ENCODE measurements around the gene PKD2L2.
"Not testable (repeated sequence)": the region's sequence is repeated elsewhere in the genome, so short reads cannot be mapped to it uniquely, and the experiment has no call there.

Gene PKD2L2

DNA sequence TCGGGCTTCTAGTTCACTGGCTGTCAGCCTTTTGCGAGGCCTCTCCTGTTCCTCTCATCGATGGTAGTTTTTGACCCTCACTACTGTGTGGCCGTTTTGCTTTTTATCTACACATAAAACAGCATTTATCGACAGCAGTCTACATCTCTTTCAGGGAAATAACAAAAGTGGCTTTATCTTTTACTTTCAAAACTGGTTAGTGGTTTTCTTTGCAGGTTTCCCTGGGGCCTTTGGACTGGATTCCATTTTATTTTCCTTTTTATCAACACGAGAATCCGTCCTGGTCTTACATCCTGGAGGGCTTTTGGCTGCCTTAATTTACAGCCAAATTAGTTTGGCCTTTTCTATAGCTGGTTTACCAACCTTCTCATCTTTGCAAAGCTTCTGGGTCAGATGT, 793 bp upstream of the PKD2L2 start:
- no peak for DNase-seq (ENCODE audit: low read depth in 2 of 2)

- DNase-seq (ENCODE audit: low read depth in 2 of 2): no peak
These were observed 1.6 kb downstream of the PKD2L2 start for GRCh38 chr5:137890845-137891244.

GRCh38 chr5:137891849-137892248, 2.6 kb downstream of the PKD2L2 start:
- DNase-seq (ENCODE audit: low read depth in 2 of 2): no peak

GRCh38 chr5:137894586-137894985, 5.3 kb downstream of the PKD2L2 start:
- no peak for DNase-seq (ENCODE audit: low read depth in 2 of 2)

GRCh38 chr5:137896560-137896959, 7.3 kb downstream of the PKD2L2 start:
- DNase-seq (ENCODE audit: low read depth in 2 of 2): no peak

GRCh38 chr5:137899493-137899892, 10.2 kb downstream of the PKD2L2 start:
- no peak for DNase-seq (ENCODE audit: low read depth in 2 of 2)

DNA sequence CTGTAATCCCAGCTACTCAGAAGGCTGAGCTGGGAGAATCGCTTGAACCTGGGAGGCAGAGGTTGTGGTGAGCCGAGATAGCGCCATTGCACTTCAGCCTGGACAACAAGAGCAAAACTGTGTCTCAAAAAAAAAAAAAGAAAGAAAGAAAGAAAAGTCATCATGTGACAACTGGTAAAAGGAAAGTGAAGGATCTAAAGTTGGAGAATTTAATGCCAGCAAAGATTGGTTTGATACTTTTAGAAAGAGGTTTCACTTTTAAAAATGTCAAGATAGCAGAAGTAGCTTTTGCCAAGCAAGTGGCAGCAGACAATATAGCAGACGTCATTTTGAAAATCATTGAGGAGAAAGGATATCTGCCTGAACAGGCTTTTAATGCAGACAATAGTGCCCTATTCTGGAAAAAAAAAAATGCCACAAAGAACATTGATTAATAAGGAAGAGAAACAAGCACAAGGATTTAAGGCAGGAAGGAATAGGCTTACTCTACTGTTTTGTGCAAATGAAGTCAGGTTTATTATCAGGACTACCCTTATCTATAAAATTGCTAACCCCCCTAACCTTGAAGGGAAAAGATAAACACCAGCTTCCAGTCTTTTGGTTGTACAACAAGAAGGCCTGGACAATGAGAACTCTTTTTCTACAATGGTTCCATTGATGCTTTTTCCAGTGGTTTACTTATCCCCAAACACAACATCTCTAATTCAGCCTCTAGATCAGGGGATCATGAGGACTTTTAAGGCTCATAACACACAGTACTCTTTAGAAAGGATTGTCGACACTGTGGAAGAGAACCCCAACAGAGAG, 12.0 kb downstream of the PKD2L2 start:
- no peak for DNase-seq (ENCODE audit: low read depth in 2 of 2)

DNA sequence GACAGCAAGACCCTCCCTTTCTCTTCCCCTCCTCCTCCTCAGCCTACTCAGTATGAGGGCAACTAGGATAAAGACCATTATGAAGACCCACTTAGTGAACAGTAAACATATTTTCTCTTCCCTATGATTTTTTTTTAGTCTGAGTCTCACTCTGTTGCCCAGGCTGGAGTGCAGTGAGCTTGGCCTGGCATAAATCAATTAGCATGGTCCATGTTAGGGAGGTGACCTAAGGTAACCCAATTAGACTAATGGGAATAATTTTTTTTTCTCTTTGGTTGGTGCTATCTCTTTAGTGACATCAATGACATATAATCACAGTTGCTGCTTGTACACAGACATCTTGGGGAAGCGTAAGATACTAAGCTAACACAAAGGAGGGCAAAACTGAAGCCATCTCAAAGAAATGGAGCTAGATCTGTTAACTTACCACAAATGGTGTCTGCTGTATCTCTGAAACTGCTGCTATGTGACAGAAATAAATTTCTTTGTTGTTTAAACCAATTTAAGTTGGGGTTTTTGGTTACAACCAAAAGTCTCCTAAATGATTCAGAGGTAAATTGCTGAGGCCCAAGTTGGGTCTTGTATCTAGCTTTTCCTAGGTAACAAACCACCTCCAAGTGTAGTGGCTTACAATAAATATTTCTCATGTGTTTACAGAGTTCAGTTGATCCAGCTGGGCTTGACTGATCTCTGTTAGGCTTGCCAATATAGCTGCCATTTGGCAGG, 13.3 kb downstream of the PKD2L2 start:
- DNase-seq (ENCODE audit: low read depth in 2 of 2): no peak

GRCh38 chr5:137914758-137915157, 25.5 kb downstream of the PKD2L2 start:
- no peak for DNase-seq (ENCODE audit: low read depth in 2 of 2)

DNA sequence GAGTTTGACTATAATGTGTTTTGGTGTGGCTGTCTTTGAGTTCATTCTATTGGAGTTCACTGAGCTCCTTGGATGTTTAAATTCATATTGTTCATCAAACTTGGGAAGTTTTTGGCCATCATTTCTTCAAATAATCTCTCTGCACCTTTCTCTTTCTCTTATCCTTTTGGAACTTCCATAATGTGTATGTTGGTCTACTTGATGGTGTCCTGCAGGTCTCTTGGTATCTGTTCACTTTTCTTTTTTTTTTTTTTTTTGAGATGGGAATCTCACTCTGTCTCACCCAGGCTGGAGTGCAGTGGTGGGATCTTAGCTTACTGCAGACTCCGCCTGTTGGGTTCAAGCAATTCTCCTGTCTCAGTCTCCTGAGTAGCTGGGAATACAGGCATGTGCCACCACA, 27.7 kb downstream of the PKD2L2 start:
- DNase-seq (ENCODE audit: low read depth in 2 of 2): no peak

DNA sequence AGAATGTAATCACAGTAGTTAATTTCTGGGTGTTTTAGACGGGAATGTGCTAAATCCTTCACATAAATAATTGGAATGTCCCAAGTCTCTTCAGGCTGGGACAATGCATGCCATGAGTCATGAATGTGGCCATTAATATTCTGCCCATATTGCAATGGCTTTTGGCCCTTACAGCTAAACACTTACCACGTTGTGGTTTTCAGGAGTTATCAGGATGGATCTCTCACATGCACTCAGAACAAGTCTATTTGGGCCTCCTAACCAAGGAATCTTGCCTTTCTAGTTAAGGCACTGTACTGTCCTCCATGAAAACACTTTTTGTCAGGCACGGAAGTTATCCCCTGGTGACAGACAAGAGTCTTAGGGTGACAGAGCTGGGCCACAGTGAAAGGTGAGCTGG, 32.7 kb downstream of the PKD2L2 start:
- no peak for DNase-seq (ENCODE audit: low read depth in 2 of 2)

DNA sequence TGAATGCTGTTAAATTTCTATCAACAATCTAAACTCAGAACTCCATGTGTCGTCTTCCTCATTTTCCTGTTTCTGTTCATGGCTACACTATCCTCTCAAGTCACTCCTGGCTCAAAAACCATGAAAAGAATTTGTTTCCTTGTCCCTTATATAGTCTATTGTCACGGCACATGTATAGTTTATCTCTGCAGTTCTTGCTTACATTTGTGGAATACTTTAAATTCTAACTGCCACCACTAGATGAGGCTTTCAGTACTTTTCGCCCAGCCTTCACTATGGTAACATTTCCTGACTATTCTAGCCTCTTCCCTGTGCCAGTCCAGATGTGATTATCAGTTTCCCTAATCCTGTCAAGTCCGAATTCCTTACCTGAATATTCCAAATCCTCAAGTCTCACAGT, 34.6 kb downstream of the PKD2L2 start:
- no peak for DNase-seq (ENCODE audit: low read depth in 2 of 2)

DNA sequence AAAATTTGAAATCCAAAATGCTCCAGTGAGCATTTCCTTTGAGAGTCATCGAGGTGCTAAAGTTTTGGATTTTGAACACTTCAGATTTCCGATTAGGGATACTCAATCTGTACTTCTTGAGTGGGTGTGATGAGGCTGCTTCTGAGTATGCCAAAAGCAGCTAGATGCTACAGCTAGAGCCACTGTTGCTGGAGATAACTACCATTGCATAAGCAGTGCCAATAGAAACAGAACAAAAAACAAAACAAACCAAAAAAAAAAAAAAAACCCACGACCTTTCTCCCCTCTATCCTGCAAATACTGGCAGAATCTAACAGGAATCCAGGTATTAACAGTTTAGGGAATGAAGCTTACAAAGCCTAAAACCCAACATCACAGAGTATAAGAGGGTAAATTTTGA, 43.5 kb downstream of the PKD2L2 start:
- no peak for DNase-seq (ENCODE audit: low read depth in 2 of 2)

DNA sequence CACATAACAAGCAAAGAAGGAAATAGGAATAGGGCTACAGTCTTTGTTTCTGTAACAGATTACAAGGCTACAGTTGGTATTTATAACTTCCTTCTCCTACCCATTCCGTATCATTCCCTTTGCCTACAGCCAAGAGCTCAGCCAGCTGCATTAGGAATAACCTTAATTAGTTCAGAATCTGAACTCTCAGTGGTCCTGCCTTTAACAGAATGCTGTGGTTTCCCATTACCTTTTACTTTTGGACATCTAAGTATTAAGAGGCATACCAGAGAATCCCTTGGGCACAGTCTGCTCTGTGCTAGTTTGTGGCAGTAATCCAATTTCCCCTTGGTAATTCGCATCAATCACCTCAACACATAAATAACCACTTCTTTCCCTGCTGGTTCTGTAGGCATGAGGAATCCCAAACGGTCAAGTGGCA, 44.2 kb downstream of the PKD2L2 start:
- DNase-seq (ENCODE audit: low read depth in 2 of 2): no peak

DNA sequence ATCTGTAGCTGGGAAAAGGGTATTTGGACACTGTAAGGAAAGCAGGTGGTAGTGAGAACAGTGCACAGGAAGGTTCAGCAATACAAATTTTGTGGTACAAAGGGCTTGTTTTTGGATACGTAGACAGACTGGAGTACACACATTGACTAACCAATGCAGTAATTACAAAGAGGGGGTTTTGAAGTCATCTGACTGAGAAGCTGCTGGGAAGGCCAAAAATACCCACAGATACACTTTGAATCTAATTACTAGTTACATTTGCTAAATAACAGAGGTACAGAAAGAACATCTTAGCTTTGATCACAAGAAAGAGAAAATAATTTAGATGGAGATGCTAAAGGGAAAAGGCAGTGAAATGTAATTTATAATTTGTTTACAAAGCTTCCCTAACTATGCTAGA, 45.9 kb downstream of the PKD2L2 start:
- DNase-seq (ENCODE audit: low read depth in 2 of 2): no peak

DNA sequence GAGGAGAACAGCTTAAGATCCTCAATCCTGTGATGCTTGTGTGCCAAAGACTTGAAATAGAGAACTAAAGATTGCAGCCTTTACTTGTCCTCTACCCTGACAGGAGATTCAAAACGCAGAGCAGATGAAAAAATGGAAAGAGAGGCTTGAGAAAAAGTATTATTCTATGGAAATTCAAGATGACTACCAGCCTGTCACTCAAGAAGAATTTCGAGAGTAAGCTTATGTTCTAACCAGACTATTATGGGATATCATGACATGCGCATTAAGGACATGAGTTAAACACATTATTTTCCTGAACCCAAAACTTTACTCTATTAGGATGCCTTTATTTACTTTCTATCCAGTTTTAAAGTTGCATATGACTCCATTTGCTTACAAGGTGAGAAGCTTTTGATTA, 46.4 kb downstream of the PKD2L2 start:
- DNase-seq (ENCODE audit: low read depth in 2 of 2): no peak

DNA sequence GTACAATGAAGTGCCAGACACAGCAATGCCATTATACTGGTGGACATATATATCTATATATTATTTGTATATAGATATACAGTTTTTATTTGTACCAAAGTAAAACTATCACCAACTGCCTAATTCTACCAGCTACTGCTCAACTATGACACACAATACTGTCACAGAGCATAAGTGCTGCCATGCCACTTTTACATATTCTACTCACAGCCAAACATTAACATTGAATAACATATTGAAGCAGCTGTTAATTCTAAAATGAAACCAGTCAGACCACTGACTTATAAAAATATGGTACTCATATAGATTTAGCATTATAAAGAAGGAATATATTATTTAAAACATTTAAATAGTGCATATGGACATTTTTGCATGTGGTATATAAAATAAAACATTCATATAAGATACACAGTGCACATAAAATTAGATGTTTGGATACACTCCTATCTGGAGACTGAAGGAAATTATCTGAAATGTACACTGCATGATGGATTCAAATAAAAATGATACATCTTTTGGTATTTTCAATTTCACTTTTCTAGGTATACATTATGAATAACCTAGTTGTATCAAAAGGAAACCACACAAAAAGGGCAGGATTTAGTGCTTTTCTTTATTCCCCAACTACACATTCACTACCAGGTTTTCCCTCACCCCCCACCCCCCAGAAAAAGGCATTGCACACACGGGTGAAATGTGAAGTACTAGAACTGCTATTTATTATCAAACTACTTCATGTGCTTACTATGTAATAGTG, 48.9 kb downstream of the PKD2L2 start:
- no peak for DNase-seq (ENCODE audit: low read depth in 2 of 2)

- DNase-seq (ENCODE audit: low read depth in 2 of 2): no peak
These were observed 49.5 kb downstream of the PKD2L2 start for GRCh38 chr5:137938751-137939143.

DNA sequence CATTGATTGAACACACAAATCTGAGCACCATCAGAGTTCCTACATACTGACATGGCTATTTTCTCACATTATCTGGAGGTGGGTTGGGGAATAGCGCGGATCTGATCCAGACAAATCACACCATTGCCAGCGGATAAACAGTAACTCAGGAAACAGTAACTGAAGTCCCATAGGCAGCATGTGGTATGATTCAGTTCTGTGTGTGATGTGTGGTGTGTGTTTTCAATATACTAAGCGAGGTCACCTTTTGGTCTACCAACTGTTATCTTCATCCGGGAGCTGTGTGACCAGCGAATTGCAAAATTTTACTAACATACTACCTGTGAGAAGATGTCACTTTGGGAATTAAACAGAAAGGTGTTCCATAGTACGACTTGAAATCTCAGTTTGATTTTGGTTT, 50.1 kb downstream of the PKD2L2 start:
- DNase-seq (ENCODE audit: low read depth in 2 of 2): no peak

GRCh38 chr5:137944280-137944679, 55.0 kb downstream of the PKD2L2 start:
- not testable (repeated sequence) for DNase-seq (ENCODE audit: low read depth in 2 of 2)

DNA sequence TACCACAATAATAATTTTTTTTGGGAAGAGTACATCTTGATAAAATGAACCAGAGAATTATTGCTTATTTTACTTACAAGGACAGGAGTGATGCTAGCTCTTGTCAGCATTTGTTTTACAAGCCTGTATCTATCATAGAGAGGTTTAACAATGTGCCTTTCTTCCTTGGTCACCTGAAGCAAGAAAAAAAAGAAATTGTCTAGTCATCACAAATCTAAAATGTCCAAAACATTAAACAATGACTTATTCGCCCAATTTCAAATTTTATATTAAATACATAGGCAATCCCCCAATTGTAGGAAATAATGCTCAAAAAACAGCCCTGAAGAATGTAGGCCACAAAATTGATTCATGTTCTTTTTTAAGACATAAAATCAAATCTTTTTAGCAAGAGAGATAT, 56.6 kb downstream of the PKD2L2 start:
- no peak for DNase-seq (ENCODE audit: low read depth in 2 of 2)

DNA sequence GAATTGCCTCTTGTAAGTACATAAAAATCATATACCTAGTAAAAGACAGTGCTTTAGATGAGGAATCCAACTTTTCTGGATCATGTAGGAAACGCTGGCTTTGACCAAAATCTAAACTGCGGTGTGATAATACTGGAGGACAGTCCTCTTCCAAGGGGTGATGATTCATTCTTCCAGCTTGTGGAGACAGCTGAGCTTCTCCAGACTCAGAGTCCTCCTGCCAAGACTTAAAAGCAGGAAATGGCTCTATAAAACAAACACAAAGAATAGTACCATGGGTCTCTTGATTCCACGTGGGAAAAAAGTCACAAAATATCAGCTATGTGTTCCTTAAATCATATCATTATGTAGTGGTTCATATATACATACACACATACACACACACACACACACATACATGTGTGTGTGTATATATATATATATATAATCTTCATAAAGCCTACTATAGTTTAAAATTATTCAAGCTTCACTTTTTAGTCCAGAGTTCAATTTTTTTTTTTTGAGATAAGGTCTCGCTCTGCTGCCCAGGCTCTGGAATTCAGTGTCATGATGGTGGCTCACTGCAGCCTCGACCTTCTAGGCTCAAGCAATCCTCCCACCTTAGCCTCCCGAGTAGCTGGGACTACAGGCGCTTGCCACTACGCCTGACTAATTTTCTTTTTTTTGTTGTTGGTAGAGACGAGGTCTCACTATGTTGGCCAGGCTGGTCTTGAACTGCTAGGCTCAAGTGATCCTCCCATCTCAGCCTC, 65.0 kb downstream of the PKD2L2 start:
- no peak for DNase-seq (ENCODE audit: low read depth in 2 of 2)

Data from stimulated activated CD8-positive, alpha-beta memory T cell treated with anti-CD3 and anti-CD28 coated beads, Interleukin-15, amount 100 ng/mL, for 4 hours (primary cell).